Caco-2 (cell line): ENCODE results near the gene RERE. TPM values are rescaled to one million over a fixed set of nuclear protein-coding genes. Genes with fewer than 3 reads are reported as not detected.

Source experiments
- BruUV-seq: library from RNA; stranded (reverse); fragments of 400-500 nt; replicated peaks from 2 replicates; lab custom pipeline; 2021; lab: Mats Ljungman, UMichigan
- CTCF ChIA-PET: fragments of 300-600 bp; sonication (Branson Sonifier 250); formaldehyde crosslinking; loops from one replicate; lab custom pipeline; 2022; ENCODE audit warnings: antibody characterized with exemption; lab: Charles Lee
- POLR2A ChIA-PET: fragments of 300-600 bp; sonication (Branson Sonifier 250); formaldehyde crosslinking; loops from one replicate; lab custom pipeline; 2022; ENCODE audit warnings: antibody characterized with exemption; lab: Charles Lee
- DNase-seq, 2 experiments: peaks; one replicate each; pipeline versions ENCODE4 v3.0.0 to v3.0.0-alpha.2; 2020 to 2022
- H3K27me3 ChIP-seq: replicated peaks from 2 replicates; pipeline ENCODE4 v1.6.0; 2011; ENCODE audit warnings: low read length; ENCODE audit not compliant: control insufficient read depth, insufficient read depth
- H3K36me3 ChIP-seq: 2 replicates; pipeline ENCODE4 v1.5.1; 2011; ENCODE audit warnings: low read length; ENCODE audit not compliant: control insufficient read depth, insufficient read depth
- H3K4me1 ChIP-seq: fragments of 250-450 bp; sonication (Bioruptor Pico); 2 replicates; pipeline ENCODE4 v1.5.1; 2020; ENCODE audit warnings: mild to moderate bottlenecking
- H3K4me3 ChIP-seq: 2 replicates; pipeline ENCODE4 v1.5.1; 2011; ENCODE audit warnings: low read depth, mild to moderate bottlenecking, control low read depth, low read length
- H3K9me3 ChIP-seq: fragments of 250-450 bp; sonication (Bioruptor Pico); 2 replicates; pipeline ENCODE4 v1.5.1; 2020; ENCODE audit warnings: mild to moderate bottlenecking, moderate library complexity
- H3K27ac Mint-ChIP-seq: one replicate; pipeline ENCODE4 v1.8.0; 2022; ENCODE audit warnings: mixed read lengths; ENCODE audit not compliant: unreplicated experiment
- H3K27me3 Mint-ChIP-seq: one replicate; pipeline ENCODE4 v1.8.0; 2022; ENCODE audit warnings: mixed read lengths; ENCODE audit not compliant: insufficient read depth, unreplicated experiment
- H3K36me3 Mint-ChIP-seq: one replicate; pipeline ENCODE4 v1.8.0; 2022; ENCODE audit warnings: mild to moderate bottlenecking, mixed read lengths; ENCODE audit not compliant: insufficient read depth, unreplicated experiment
- H3K4me1 Mint-ChIP-seq: one replicate; pipeline ENCODE4 v1.8.0; 2022; ENCODE audit warnings: low read depth, mixed read lengths; ENCODE audit not compliant: unreplicated experiment
- H3K4me3 Mint-ChIP-seq: one replicate; pipeline ENCODE4 v1.8.0; 2022; ENCODE audit warnings: mild to moderate bottlenecking, moderate library complexity, mixed read lengths; ENCODE audit not compliant: unreplicated experiment
- H3K9me3 Mint-ChIP-seq: one replicate; pipeline ENCODE4 v1.8.0; 2022; ENCODE audit warnings: mixed read lengths; ENCODE audit not compliant: unreplicated experiment
- intact Hi-C: fragments of 100-400 bp; cut with micrococcal nuclease; formaldehyde crosslinking; loops from one replicate; pipeline ENCODE4 v1.10.0; 2022; ENCODE audit not compliant: unreplicated experiment
- total RNA-seq: library from RNA; stranded (reverse); gene quantifications from 2 replicates; pipeline ENCODE4 v1.2.3, GENCODE V29; 2022
- TF ChIP-seq, protein P1 (sequence below), 2 experiments: fragments of 200-600 bp in 1 of 2; IDR thresholded peaks; 1 replicate in 1 of 2; 2 replicates in 1 of 2; pipeline versions ENCODE4 v1.5.1 to v1.8.0; 2011 to 2022; ENCODE audit warnings: antibody characterized with exemption in 1 of 2, control low read depth in 1 of 2, inconsistent platforms in 1 of 2, low read depth in 1 of 2, low read length in 1 of 2, mild to moderate bottlenecking in 1 of 2, moderate library complexity in 1 of 2; ENCODE audit not compliant: insufficient read depth in 1 of 2, severe bottlenecking in 1 of 2, unreplicated experiment in 1 of 2

Gene RERE
- total RNA-seq, 1 experiment from 2014 or later = 85.2 TPM

DNA sequence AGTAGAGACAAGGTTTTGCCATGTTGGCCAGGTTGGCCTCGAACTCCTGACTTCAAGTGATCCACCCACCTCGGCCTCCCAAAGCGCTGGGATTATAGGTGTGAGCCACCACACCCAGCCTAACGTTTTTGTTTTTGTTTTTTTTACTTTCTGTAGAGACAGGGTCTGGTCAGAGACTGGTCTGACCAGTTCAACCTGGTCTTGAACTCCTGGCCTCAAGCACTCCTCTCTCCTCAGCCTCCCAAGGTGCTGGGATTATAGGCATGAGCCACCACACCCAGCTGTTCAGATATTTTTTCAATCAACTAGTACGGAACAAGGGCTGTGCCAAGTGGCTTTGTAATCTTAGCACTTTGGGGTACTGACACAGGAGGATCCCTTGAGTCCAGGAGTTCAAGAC lies 209.5 kb downstream of the RERE start:
- Mint-ChIP-seq H3K27me3 (no peaks in the 10 kb centered on the region), H3K27ac (no peak overlapping the region), H3K36me3 (peaks cover 12% of the 10 kb centered on the region), H3K4me3 (no peak overlapping the region), H3K4me1 (peaks cover 7% of the 10 kb centered on the region), H3K9me3 (no peaks in the 10 kb centered on the region)
- POLR2A ChIA-PET = no interaction called here
- TF ChIP-seq, protein P1, sequence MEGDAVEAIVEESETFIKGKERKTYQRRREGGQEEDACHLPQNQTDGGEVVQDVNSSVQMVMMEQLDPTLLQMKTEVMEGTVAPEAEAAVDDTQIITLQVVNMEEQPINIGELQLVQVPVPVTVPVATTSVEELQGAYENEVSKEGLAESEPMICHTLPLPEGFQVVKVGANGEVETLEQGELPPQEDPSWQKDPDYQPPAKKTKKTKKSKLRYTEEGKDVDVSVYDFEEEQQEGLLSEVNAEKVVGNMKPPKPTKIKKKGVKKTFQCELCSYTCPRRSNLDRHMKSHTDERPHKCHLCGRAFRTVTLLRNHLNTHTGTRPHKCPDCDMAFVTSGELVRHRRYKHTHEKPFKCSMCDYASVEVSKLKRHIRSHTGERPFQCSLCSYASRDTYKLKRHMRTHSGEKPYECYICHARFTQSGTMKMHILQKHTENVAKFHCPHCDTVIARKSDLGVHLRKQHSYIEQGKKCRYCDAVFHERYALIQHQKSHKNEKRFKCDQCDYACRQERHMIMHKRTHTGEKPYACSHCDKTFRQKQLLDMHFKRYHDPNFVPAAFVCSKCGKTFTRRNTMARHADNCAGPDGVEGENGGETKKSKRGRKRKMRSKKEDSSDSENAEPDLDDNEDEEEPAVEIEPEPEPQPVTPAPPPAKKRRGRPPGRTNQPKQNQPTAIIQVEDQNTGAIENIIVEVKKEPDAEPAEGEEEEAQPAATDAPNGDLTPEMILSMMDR (IDR thresholded peaks at IDR 0.05; ENCODE audit: insufficient read depth in 1 of 2, low read depth in 1 of 2, low read length in 1 of 2, severe bottlenecking in 1 of 2, unreplicated experiment in 1 of 2) = no peak
- Histone ChIP-seq H3K4me3 (no peak overlapping the region), H3K36me3 (no peaks in the 10 kb centered on the region), H3K4me1 (no peaks in the 10 kb centered on the region), H3K9me3 (no peaks in the 10 kb centered on the region), H3K27me3 (no peaks in the 10 kb centered on the region)
- no TSS peak for BruUV-seq
- CTCF ChIA-PET = no interaction called here
- intact Hi-C loops = no loop called here
- DNase-seq = no peak

DNA sequence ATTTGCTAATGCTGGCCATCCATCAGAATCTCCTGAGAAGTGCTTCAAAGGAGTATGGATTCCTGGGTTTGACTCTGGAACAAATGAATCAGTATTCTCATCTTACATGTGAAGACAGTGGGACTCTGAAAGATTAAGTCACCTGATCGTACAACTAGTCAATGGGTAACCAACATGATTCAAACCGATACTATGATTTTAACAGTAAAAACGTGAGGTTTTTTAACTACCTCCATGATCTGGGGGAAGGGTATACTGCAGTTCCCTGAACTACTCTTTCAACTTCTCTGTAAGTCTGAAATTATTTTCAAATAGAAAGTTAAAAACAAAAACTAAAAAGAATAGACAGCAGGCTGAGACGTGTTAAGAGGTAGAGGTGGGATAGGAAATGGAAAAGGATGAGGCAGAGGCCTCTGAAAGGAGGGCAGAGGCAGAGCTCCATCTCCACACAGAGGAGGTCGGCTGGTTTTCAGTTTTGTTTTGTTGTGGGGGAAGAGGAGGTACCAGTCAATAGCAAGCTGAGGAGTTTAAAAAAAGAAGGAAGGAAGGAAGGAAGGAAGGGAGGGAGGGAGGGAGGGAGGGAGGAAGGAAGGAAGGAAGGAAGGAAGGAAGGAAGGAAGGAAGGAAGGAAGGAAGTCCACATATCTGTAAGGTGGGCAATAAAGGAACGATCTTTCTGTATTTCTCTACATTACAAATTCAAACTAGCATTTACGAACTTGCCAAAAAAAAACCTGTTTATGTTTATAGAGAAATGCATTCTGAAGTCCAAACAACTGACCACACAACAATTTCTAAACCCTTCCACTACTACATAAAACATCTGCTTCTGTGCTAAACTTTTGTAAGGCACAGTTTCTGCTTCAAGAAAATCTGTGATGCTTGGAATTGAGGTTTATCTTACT lies 213.1 kb downstream of the RERE start:
- BruUV-seq = no TSS peak
- no peaks in the 10 kb centered on the region for H3K27me3 Mint-ChIP-seq
- no peak overlapping the region for H3K4me3 Mint-ChIP-seq

DNA sequence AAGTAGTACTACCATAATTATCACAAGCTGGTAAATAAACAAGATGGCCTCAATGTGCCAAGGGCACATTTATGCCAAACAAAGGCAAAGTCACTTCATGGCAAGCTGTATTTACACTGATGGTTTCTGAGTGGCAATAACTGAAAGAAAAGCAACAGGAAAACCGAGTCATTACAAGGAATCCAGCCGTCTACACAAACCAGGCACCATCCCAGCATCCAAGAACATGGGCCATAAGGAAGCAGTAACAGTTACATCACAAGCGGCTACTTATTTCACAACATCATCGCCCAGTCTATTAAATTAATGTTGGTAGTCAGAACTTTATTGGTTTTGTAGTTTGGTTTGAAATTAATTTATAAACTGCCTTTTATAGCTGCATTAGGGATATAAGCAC lies 214.2 kb downstream of the RERE start:
- TF ChIP-seq, protein P1 (IDR thresholded peaks at IDR 0.05; ENCODE audit: insufficient read depth in 1 of 2, low read depth in 1 of 2, low read length in 1 of 2, severe bottlenecking in 1 of 2, unreplicated experiment in 1 of 2) = no peak
- CTCF ChIA-PET = no interaction called here
- POLR2A ChIA-PET = no interaction called here
- H3K27me3 Mint-ChIP-seq = no peaks in the 10 kb centered on the region
- Histone ChIP-seq H3K9me3 (no peaks in the 10 kb centered on the region), H3K36me3 (no peaks in the 10 kb centered on the region), H3K27me3 (no peaks in the 10 kb centered on the region), H3K4me3 (no peak overlapping the region), H3K4me1 (peaks cover 5% of the 10 kb centered on the region; the same call in 1 of the 2 replicates)
- H3K36me3 Mint-ChIP-seq = peaks cover 16% of the 10 kb centered on the region
- no peak for DNase-seq
- no peak overlapping the region for H3K27ac Mint-ChIP-seq
- peaks cover 27% of the 10 kb centered on the region for H3K4me1 Mint-ChIP-seq
- no TSS peak for BruUV-seq
- no peak overlapping the region for H3K4me3 Mint-ChIP-seq
- no peaks in the 10 kb centered on the region for H3K9me3 Mint-ChIP-seq
- intact Hi-C loops = no loop called here

More for the DNA sequence above, 213.1 kb downstream of the RERE start:
- H3K4me1 ChIP-seq = 0 out of 2 replicates have a peak, but pooled peaks cover under 1% of the 10 kb centered on the region
- ChIA-PET POLR2A (interaction anchor here (0.5 kb wide), 1 partner anchor 115 kb away, joined by 8 read pairs; no protein-coding TSS in a partner anchor), CTCF (no interaction called here)
- no peaks in the 10 kb centered on the region for H3K36me3 ChIP-seq
- peaks cover 17% of the 10 kb centered on the region for H3K4me1 Mint-ChIP-seq
- no peak for DNase-seq
- H3K4me3 ChIP-seq = no peak overlapping the region
- TF ChIP-seq, protein P1 (IDR thresholded peaks at IDR 0.05; ENCODE audit: insufficient read depth in 1 of 2, low read depth in 1 of 2, low read length in 1 of 2, severe bottlenecking in 1 of 2, unreplicated experiment in 1 of 2) = no peak
- H3K27me3 ChIP-seq = no peaks in the 10 kb centered on the region
- no peaks in the 10 kb centered on the region for H3K9me3 ChIP-seq
- H3K9me3 Mint-ChIP-seq = no peaks in the 10 kb centered on the region
- intact Hi-C loops = no loop called here
- H3K27ac Mint-ChIP-seq = no peak overlapping the region
- peaks cover 16% of the 10 kb centered on the region for H3K36me3 Mint-ChIP-seq
